Stimulated activated naive CD4-positive, alpha-beta T cell (primary cell): ENCODE measurements around the gene ABR.
"Not testable (repeated sequence)": the region's sequence is repeated elsewhere in the genome, so short reads cannot be mapped to it uniquely, and the experiment has no call there.

Source experiments
- DNase-seq, 6 experiments: peaks; one replicate each; lab custom pipeline; 2025; lab: John Stamatoyannopoulos, UW

Gene ABR

DNA sequence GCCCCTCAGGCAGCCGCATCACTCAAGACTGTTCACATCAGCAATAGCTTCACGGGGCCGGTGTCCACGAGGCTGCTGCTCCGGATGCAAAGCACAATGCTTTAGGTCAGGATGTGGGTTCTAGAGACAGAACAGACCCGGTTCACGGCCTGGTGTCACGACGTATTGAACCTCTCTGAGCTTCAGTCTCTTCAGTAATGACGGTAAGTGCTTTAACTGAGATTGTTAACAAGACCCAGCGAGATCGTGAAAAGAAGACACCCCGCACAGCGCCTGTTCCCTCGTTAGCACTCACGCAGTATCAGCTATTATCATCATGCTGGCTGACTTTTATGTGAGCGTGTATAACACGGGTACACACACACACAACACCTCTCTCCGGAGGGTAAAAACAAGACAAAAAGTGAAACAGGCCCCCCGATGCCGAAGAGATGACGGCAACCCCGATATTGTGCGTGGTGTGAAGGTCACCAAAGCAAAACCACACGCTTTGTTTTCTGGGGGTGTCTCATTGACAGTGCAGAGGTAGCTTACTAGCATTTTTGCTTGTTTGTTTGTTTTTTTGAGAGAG lies 21.4 kb upstream of the ABR start:
- DNase-seq, result peak in 5 of 6 experiments; percentile 7 to 44 (median 37)

GRCh38 chr17:1199271-1199743 lies 19.5 kb upstream of the ABR start:
- not testable (repeated sequence) for DNase-seq

- DNase-seq, result peak in 3 of 6 experiments; percentile 27 to 46 (median 31)
Observed at GRCh38 chr17:1197781-1198490, 18.2 kb upstream of the ABR start.

DNA sequence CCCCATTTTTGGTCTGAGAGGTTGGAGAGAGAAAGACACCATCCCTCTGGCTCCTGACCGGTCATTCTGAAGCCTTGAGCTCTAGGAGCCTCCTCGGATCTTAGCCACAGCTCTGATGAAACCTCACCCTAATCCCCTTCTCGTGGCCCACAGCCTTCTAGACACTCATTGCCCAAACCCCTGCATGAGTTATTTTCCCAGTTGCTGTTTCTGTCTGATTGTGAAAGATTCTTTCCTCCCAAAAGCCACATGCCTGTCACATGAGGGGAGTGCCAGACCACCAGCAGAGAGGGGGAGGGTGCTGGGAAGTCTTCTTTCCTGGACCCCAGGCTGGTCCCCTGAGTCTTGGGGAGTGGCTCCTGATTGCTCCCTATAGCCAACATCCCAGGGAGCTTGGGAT lies 17.6 kb upstream of the ABR start:
- no peak for DNase-seq

- no peak for DNase-seq
Observed at GRCh38 chr17:1196946-1197345, 17.2 kb upstream of the ABR start.

GRCh38 chr17:1192911-1193699 lies 13.3 kb upstream of the ABR start:
- DNase-seq, result no peak

DNA sequence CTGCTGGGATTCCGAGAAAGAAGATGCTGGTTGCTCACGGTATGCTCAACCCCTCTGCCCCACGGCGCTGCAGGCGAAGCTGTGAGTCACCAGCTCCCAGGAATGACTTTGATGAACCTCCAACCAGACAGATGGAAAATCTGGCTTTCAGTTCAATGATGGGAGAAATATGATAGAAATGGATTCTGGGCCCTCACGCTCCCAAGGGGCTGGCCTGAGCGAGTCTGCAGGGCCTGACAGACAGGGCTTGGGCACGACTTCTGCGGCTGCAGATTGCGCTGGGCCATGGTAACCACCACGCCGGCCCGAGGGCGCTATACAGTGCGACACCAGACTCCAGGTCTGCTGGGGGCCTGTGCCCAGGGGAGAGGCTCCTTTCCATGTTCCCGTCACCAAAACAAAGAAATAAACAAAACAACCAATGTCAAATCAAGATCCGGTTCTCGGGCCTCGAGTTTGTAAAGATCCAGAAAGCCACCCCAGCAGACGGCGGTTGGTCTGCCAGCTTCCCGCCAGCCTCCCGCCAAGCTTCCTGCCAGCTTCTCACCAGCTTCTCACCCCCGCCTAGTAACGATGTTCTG lies 11.1 kb upstream of the ABR start:
- DNase-seq, result no peak

DNA sequence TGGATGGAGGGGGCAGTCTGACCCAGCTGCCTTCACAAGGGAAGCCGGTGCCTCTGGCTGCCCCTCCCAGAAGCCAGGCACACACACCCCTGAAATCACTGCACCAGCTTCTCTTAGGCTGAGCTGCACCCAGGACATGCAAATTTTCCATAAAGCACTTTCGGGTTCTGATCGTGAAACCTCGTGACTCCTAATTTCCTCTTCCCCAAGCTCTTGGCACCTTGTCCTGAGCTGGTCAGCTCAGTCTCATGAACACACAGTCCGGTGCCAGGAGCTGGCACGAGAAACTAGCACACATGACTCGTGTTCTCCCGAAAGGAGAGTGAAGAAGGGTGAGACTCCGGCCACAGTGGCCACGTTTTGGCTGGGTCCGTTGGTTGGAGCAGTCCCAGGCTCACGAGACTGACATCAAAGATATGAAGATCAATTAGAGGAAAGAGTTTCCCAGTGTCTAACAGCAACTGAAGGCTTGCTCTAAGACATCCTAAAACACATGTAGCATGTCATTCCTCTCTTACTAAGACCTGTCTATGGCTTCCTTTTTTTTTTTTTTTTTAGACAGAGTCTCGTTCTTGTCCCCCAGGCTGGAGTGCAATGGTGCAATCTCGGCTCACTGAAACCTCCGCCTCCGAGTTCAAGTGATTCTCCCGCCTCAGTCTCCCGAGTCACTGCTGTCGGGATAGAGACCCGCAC lies 9.2 kb upstream of the ABR start:
- no peak for DNase-seq

DNA sequence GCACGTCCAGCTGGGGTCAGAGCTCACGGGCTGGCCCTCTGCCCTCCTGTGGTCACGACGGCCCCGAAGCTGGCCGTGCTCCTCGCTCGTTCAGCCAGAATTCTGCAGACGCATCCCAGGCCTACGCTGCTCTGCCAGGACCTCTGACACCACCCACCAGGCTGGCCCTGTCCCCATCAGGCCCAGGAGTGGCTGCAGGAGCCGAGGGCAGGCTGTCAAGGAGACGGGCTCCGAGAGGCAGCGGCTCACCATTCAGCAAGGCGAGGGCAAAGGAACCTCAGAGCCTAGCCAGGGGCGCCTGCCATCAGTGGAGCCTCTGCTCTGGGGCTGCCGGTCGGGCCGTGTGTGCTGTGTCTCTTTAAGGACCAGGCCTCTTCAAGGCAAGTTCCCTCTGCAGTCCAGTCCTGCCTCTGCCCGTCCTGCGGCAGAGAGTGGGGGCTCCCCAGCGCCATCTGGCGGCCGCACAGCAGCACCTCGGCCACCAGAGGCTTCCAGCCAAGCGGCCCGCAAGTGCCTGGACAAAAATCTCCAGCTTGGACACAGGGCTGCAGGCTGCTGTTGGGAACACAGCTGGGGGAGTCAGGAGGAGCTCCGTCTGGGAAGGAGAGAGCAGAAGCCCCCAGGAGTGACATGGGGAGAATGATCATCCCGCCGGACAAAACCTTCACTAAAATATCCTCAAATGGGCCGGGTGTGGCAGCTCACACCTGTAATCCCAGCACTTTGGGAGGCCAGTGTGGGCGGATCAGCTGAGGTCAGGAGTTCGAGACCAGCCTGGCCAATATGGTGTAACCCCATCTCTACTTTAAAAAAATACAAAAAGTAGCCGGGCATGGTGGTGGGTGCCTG lies 7.4 kb upstream of the ABR start:
- peak; percentile 18 to 78 (median 62) for DNase-seq

- DNase-seq, result no peak
Observed at GRCh38 chr17:1186214-1186820, 6.5 kb upstream of the ABR start.

GRCh38 chr17:1183171-1183873 lies 3.5 kb upstream of the ABR start:
- no peak for DNase-seq

DNA sequence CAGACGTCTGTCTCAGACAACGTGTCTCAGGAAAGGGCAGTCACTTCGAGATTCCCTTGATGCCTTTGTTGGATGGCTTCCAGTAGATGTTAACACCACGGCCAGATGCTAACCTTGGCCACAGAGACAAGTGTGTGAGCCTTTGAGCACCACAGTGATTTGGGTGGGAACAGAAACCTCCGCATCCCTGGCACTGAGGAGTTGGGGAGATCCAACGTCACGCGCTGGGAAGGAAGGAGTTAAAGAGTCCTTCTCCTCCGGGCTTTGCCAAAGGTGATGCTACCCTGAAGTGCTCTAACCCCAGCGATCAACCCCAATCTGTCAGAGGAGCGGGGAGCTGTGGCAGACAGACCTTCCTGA lies 3.0 kb upstream of the ABR start:
- DNase-seq, result no peak

GRCh38 chr17:1181753-1182137 lies 2.0 kb upstream of the ABR start:
- DNase-seq, result no peak

DNA sequence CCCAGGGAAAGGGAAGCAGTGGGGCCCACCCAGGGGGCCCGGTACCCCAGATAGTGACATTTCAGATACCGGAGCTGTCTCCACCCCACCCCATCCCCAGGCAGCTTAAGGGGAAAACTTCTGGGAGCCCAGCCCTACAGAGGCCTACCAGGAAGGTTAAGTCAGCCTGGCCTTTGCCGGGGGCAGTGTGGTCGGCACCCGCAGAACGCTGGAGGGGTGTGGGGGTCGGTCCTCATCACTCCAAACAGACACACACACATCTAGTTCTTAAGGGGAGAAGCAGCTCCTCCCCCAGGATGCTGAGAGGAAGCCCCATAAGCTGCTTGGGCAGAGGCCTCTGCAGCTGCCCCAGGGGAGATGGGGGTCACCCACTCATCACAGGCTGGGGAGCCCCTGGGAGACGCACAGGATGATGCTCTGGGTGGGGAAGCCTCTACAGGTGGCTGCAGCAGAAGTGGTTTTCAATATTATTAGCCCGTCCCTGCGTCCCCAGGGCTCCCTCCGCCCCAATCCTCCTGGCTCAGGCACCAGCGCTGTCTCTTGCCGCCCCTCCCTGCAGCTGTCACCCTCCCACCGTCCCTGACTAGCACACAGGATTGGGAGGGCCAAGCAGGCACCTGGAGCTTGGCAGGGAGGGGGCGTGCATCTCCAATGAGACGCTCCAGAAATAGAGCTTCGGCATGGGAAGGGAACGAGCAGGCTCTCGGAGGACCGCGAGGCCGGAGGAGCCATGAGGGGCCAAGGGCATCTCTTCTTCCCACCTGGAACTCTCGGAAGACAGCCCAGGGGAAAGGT lies 1.4 kb upstream of the ABR start:
- DNase-seq, result no peak

- peak in 2 of 6 experiments; percentile 8 to 71 for DNase-seq
Observed at GRCh38 chr17:1179112-1179817, 516 bp downstream of the ABR start.

DNA sequence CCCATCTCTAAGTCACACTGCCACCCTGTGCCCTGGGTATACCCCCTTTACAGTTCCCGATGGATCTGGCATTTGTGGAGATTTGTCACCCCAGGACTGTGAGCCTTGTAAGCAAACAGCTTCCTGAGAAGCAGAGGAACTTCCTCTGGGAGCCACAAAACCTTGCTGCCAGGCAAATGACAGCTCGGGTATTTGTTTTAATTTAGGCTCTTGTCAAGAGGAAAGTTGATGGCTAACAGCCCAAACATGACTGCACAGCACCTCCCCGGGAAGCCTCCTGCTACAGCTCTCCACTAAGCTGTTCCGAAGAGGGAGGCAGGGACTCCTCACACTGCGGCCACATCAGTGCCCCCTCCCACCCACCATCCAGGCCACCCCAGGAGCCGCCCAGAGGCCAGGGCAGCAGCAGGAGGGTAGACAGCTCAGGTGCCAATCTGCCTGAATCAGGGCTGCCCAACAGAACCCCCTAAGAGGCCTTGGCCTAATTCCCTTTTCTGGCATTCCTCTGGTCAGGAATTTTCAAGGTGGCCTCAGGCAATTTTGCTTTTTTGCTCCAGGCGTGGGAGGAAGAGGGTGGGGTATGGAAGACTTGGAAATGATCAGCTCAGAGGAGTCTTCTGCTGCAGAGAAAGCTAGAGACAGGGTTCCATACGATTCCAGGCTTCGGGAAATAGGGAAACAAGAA lies 2.6 kb downstream of the ABR start:
- DNase-seq, result no peak

DNA sequence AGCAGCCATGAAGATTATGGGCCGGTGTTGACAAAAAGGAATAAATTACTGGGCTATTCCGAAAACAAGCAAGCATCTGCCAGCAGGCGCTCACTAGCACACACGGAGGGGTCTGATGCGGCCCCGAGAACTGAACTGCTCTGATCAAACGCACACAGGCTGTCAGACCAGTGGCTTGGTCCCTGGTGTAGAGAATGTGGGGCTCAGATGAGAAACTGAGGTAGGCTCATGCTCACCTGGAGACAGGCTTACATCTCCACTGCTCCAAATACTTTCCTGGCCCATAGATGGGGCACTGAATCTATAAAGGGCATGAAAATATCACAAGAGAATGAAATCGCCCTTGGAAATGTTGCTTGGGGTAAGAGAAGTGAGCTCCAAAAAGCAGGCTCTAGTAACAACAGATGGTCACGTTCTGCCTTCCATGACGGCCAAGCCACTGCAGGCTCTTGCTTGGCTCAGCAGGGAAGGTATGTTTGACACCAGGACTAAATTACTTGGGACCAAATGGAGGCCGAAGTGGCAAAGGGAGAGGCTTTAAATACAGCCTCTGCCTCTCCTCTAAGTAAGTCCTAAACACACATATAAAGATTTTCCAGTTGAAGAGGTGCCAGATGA lies 5.4 kb downstream of the ABR start:
- no peak for DNase-seq
